Mesothelial cell of epicardium (in vitro differentiated cells): ENCODE data around the gene MARCHF2. TPM values are rescaled to one million over a fixed set of nuclear protein-coding genes. Genes with fewer than 3 reads are reported as not detected.

Experiments
- DNase-seq, 2 experiments: peaks; one replicate each; pipeline ENCODE4 v3.0.0; 2021; ENCODE audit warnings: low spot score in 2 of 2; ENCODE audit not compliant: unreplicated experiment in 2 of 2
- H3K27ac Mint-ChIP-seq: 2 replicates; pipeline ENCODE4 v1.8.0; 2021; ENCODE audit warnings: mixed read lengths
- H3K27me3 Mint-ChIP-seq: 2 replicates; pipeline ENCODE4 v1.8.0; 2021; ENCODE audit warnings: low read depth, mixed read lengths
- H3K36me3 Mint-ChIP-seq: 2 replicates; pipeline ENCODE4 v1.8.0; 2021; ENCODE audit warnings: mixed read lengths
- H3K4me1 Mint-ChIP-seq: 2 replicates; pipeline ENCODE4 v1.8.0; 2021; ENCODE audit warnings: mixed read lengths
- H3K4me3 Mint-ChIP-seq: 2 replicates; pipeline ENCODE4 v1.8.0; 2021; ENCODE audit warnings: mild to moderate bottlenecking, moderate library complexity, mixed read lengths
- H3K9me3 Mint-ChIP-seq: 2 replicates; pipeline ENCODE4 v1.8.0; 2021; ENCODE audit warnings: mixed read lengths
- CTCF ChIP-seq: fragments of 200-600 bp; sonication (generic); IDR thresholded peaks from one replicate; pipeline ENCODE4 v1.5.0; 2021; ENCODE audit warnings: antibody characterized with exemption; ENCODE audit not compliant: unreplicated experiment
- total RNA-seq: library from RNA; stranded (reverse); gene quantifications from 3 replicates; pipeline ENCODE4 v1.2.1, GENCODE V29; 2021

Gene MARCHF2
- total RNA-seq, result 20.7 to 21.4 TPM (median 21.4 TPM) in 3 replicates

- Mint-ChIP-seq H3K9me3 (no peaks in the 10 kb centered on the region), H3K4me1 (peaks cover 8% of the 10 kb centered on the region), H3K27ac (no peak within 1 kb of the TSS), H3K36me3 (no peaks in the 10 kb centered on the region), H3K4me3 (peak within 1 kb of the TSS; percentile 59), H3K27me3 (no peaks in the 10 kb centered on the region)
- peak; percentile 63 for TF ChIP-seq CTCF
- peak; percentile 93 to 96 for DNase-seq
These were observed at the start of gene MARCHF2 for GRCh38 chr19:8412783-8413628. Gene MARCHF2 (plus strand): TSS chr19:8413305. CDS start chr19:8421841, 8,536 bp downstream.

- peak within 1 kb of the TSS; percentile 83 for H3K27ac Mint-ChIP-seq
- peak; percentile 31 to 60 for DNase-seq
- H3K4me1 Mint-ChIP-seq, result peaks cover 34% of the 10 kb centered on the region
- no peak for TF ChIP-seq CTCF
- no peaks in the 10 kb centered on the region for H3K9me3 Mint-ChIP-seq
- peak within 1 kb of the TSS; percentile 72 for H3K4me3 Mint-ChIP-seq
- peaks cover 2% of the 10 kb centered on the region for H3K36me3 Mint-ChIP-seq
- H3K27me3 Mint-ChIP-seq, result peaks cover 51% of the 10 kb centered on the region
These were observed 49.0 kb upstream of the MARCHF2 start, which contains the start of gene ANGPTL4 for GRCh38 chr19:8363803-8364771. Gene ANGPTL4 (plus strand): TSS chr19:8364155. CDS start chr19:8364322, 167 bp downstream.

GRCh38 chr19:8366121-8366581 lies 47.0 kb upstream of the MARCHF2 start:
- DNase-seq, result no peak
- no peak overlapping the region for H3K27ac Mint-ChIP-seq
- TF ChIP-seq CTCF, result no peak
- H3K9me3 Mint-ChIP-seq, result no peaks in the 10 kb centered on the region
- peaks cover 2% of the 10 kb centered on the region for H3K36me3 Mint-ChIP-seq
- H3K4me3 Mint-ChIP-seq, result no peak overlapping the region
- peaks cover 51% of the 10 kb centered on the region for H3K27me3 Mint-ChIP-seq
- H3K4me1 Mint-ChIP-seq, result peaks cover 34% of the 10 kb centered on the region

GRCh38 chr19:8366961-8367326 lies 46.2 kb upstream of the MARCHF2 start:
- H3K27ac Mint-ChIP-seq, result peak overlapping the region; percentile 76
- TF ChIP-seq CTCF, result no peak
- H3K4me3 Mint-ChIP-seq, result no peak overlapping the region
- peaks cover 30% of the 10 kb centered on the region for H3K4me1 Mint-ChIP-seq
- H3K27me3 Mint-ChIP-seq, result peaks cover 47% of the 10 kb centered on the region
- no peaks in the 10 kb centered on the region for H3K9me3 Mint-ChIP-seq
- peaks cover 2% of the 10 kb centered on the region for H3K36me3 Mint-ChIP-seq
- peak in 1 of 2 experiments; percentile 23 for DNase-seq

- no peak for TF ChIP-seq CTCF
- H3K4me1 Mint-ChIP-seq, result peaks cover 25% of the 10 kb centered on the region
- peak overlapping the region; percentile 76 for H3K27ac Mint-ChIP-seq
- H3K27me3 Mint-ChIP-seq, result peaks cover 42% of the 10 kb centered on the region
- DNase-seq, result peak; percentile 71 to 78
- H3K9me3 Mint-ChIP-seq, result no peaks in the 10 kb centered on the region
- peaks cover 2% of the 10 kb centered on the region for H3K36me3 Mint-ChIP-seq
- H3K4me3 Mint-ChIP-seq, result peak overlapping the region; percentile 30
These were observed 45.6 kb upstream of the MARCHF2 start for GRCh38 chr19:8367327-8368001.
